H1 (cell line): ENCODE measurements around the gene SEC23IP. TPM values are rescaled to one million over a fixed set of nuclear protein-coding genes. Genes with fewer than 3 reads are reported as not detected.
A peak's percentile ranks its signal among the peaks of the same experiment; 100 is the strongest.

Source experiments
- CTCF ChIA-PET: fragments of 300-600 bp; sonication (Branson Sonifier 250); formaldehyde crosslinking; loops from one replicate; lab custom pipeline; 2021; ENCODE audit not compliant: partially characterized antibody; lab: Charles Lee
- POLR2A ChIA-PET: fragments of 300-600 bp; sonication (Branson Sonifier 250); formaldehyde crosslinking; loops from one replicate; lab custom pipeline; 2021; ENCODE audit warnings: inconsistent platforms; ENCODE audit not compliant: partially characterized antibody; lab: Charles Lee
- DNase-seq, 2 experiments: peaks; one replicate each; pipeline versions ENCODE4 v3.0.0 to v3.0.0-alpha.2; 2010 to 2022; ENCODE audit warnings: low spot score in 2 of 2, low read depth in 1 of 2, mixed read lengths in 1 of 2
- FAIRE-seq: peaks from 2 replicates; lab custom pipeline; 2011; peaks lifted over from hg19 to GRCh38; lab: Jason Lieb, UNC
- H2AFZ ChIP-seq: 2 replicates; pipeline ENCODE4 v1.8.1; 2012; ENCODE audit warnings: low read length, inconsistent platforms
- H2AK5ac ChIP-seq: 2 replicates; pipeline ENCODE4 v1.6.1; 2013; ENCODE audit warnings: low read depth, low read length
- H2BK120ac ChIP-seq: replicated peaks from 2 replicates; pipeline ENCODE3; 2013; ENCODE audit warnings: low read depth, low read length, inconsistent platforms
- H2BK12ac ChIP-seq: 2 replicates; pipeline ENCODE4 v1.6.1; 2013; ENCODE audit warnings: low read depth, low read length
- H2BK15ac ChIP-seq: 2 replicates; pipeline ENCODE4 v1.6.1; 2013; ENCODE audit warnings: low read length
- H2BK20ac ChIP-seq: 2 replicates; pipeline ENCODE4 v1.6.1; 2013; ENCODE audit warnings: low read length
- H2BK5ac ChIP-seq: 2 replicates; pipeline ENCODE4 v1.6.1; 2013; ENCODE audit warnings: low read depth, low read length
- H3K14ac ChIP-seq: 2 replicates; pipeline ENCODE4 v1.6.1; 2013; ENCODE audit warnings: inconsistent platforms; ENCODE audit not compliant: insufficient read length
- H3K18ac ChIP-seq: 2 replicates; pipeline ENCODE4 v1.6.1; 2013; ENCODE audit warnings: low read length; ENCODE audit errors: extremely low read depth
- H3K23ac ChIP-seq: 2 replicates; pipeline ENCODE4 v1.6.1; 2013; ENCODE audit warnings: inconsistent platforms; ENCODE audit not compliant: insufficient read length
- H3K23me2 ChIP-seq: 2 replicates; pipeline ENCODE4 v1.6.1; 2013; ENCODE audit warnings: low read depth, low read length
- H3K27ac ChIP-seq: 2 replicates; pipeline ENCODE4 v1.6.1; 2011; ENCODE audit warnings: low read depth, low read length, inconsistent platforms
- H3K27me3 ChIP-seq, 4 experiments: replicated peaks in 1 of 4; 1 replicate in 1 of 4; 2 replicates in 3 of 4; pipeline versions ENCODE4 v1.6.1 to v1.8.1; 2011 to 2013; ENCODE audit warnings: low read length in 3 of 4, mild to moderate bottlenecking in 3 of 4, inconsistent platforms in 2 of 4, mixed read lengths in 2 of 4, moderate library complexity in 1 of 4; ENCODE audit not compliant: control insufficient read depth in 3 of 4, insufficient read depth in 3 of 4; ENCODE audit errors: extremely low read depth in 1 of 4
- H3K36me3 ChIP-seq, 4 experiments: 2 replicates each; pipeline versions ENCODE4 v1.6.1 to v1.8.1; 2011 to 2013; ENCODE audit warnings: mild to moderate bottlenecking in 4 of 4, low read length in 3 of 4, moderate library complexity in 2 of 4, control low read depth in 1 of 4, inconsistent platforms in 1 of 4; ENCODE audit not compliant: insufficient read depth in 4 of 4, control insufficient read depth in 2 of 4
- H3K4ac ChIP-seq: replicated peaks from 2 replicates; pipeline ENCODE3; 2013; ENCODE audit warnings: low read length, low read depth, mixed read lengths, inconsistent platforms; ENCODE audit not compliant: insufficient read length
- H3K4me1 ChIP-seq, 4 experiments: replicated peaks in 1 of 4; 1 replicate in 1 of 4; 2 replicates in 3 of 4; pipeline versions ENCODE4 v1.6.1 to v1.8.1; 2011 to 2013; ENCODE audit warnings: low read length in 3 of 4, inconsistent platforms in 2 of 4, mixed read lengths in 1 of 4; ENCODE audit not compliant: insufficient read depth in 4 of 4, control insufficient read depth in 3 of 4
- H3K4me2 ChIP-seq, 2 experiments: 2 replicates each; pipeline versions ENCODE4 v1.6.1 to v1.8.1; 2011 to 2013; ENCODE audit warnings: low read depth in 2 of 2, low read length in 2 of 2, control low read depth in 1 of 2, inconsistent platforms in 1 of 2, mild to moderate bottlenecking in 1 of 2; ENCODE audit not compliant: insufficient read depth in 1 of 2
- H3K4me3 ChIP-seq, 4 experiments: fragments of 200-600, 300-600 bp in 1 of 4; sonication (generic), shearing (Covaris generic), sonication (Bioruptor Twin) in 1 of 4; 2 replicates each; pipeline versions ENCODE4 v1.5.1 to v1.8.1; 2011 to 2016; ENCODE audit warnings: low read length in 4 of 4, low read depth in 3 of 4, control low read depth in 2 of 4, inconsistent platforms in 2 of 4, mild to moderate bottlenecking in 2 of 4, mixed read lengths in 1 of 4, moderate library complexity in 1 of 4; ENCODE audit not compliant: insufficient read depth in 2 of 4; ENCODE audit errors: extremely low read depth in 1 of 4
- H3K56ac ChIP-seq: replicated peaks from 2 replicates; pipeline ENCODE3; 2013; ENCODE audit warnings: low read depth, mild to moderate bottlenecking, mixed read lengths, low read length, inconsistent platforms; ENCODE audit not compliant: insufficient read length
- H3K79me1 ChIP-seq: 2 replicates; pipeline ENCODE4 v1.6.1; 2013; ENCODE audit warnings: low read depth, low read length, control low read depth
- H3K79me2 ChIP-seq, 2 experiments: 2 replicates each; pipeline versions ENCODE4 v1.6.1 to v1.8.1; 2012 to 2013; ENCODE audit warnings: low read length in 2 of 2, mild to moderate bottlenecking in 2 of 2, inconsistent platforms in 1 of 2; ENCODE audit not compliant: insufficient read depth in 2 of 2, control insufficient read depth in 1 of 2
- H3K9ac ChIP-seq, 4 experiments: replicated peaks in 1 of 4; 1 replicate in 1 of 4; 2 replicates in 3 of 4; pipeline versions ENCODE4 v1.6.1 to v1.8.1; 2011 to 2013; ENCODE audit warnings: low read depth in 3 of 4, low read length in 3 of 4, control low read depth in 2 of 4, mild to moderate bottlenecking in 2 of 4, moderate library complexity in 2 of 4, inconsistent platforms in 1 of 4; ENCODE audit errors: extremely low read depth in 1 of 4
- H3K9me3 ChIP-seq, 2 experiments: 2 replicates each; pipeline versions ENCODE4 v1.6.1 to v1.8.1; 2012 to 2013; ENCODE audit warnings: mild to moderate bottlenecking in 2 of 2, moderate library complexity in 2 of 2, control low read depth in 1 of 2, inconsistent platforms in 1 of 2, low read depth in 1 of 2, low read length in 1 of 2, mixed read lengths in 1 of 2; ENCODE audit not compliant: insufficient read depth in 2 of 2
- H4K20me1 ChIP-seq, 2 experiments: replicated peaks in 1 of 2; 2 replicates each; pipeline versions ENCODE3 to v1.8.1; 2011 to 2013; ENCODE audit warnings: inconsistent platforms in 2 of 2, low read length in 2 of 2, mild to moderate bottlenecking in 1 of 2; ENCODE audit not compliant: insufficient read depth in 2 of 2, control insufficient read depth in 1 of 2
- H4K5ac ChIP-seq: 2 replicates; pipeline ENCODE4 v1.6.1; 2013; ENCODE audit warnings: low read length, low read depth, mixed read lengths, inconsistent platforms; ENCODE audit not compliant: insufficient read length
- H4K8ac ChIP-seq: 2 replicates; pipeline ENCODE4 v1.8.0; 2013; ENCODE audit warnings: mild to moderate bottlenecking, moderate library complexity, low read length, inconsistent platforms; ENCODE audit not compliant: insufficient read depth; ENCODE audit errors: extremely low read depth
- H4K91ac ChIP-seq: replicated peaks from 2 replicates; pipeline ENCODE3; 2013; ENCODE audit warnings: low read length, mixed read lengths, inconsistent platforms; ENCODE audit not compliant: insufficient read length
- ATF2 ChIP-seq: IDR thresholded peaks from 2 replicates; pipeline ENCODE4 v1.6.1; 2012; ENCODE audit warnings: low read length, inconsistent platforms
- BRCA1 ChIP-seq: IDR thresholded peaks from 2 replicates; pipeline ENCODE4 v1.6.1; 2012; ENCODE audit warnings: low read depth, low read length, improper control_type of control experiment
- CBX5 ChIP-seq: fragments of 300-800, 300-1000 bp; sonication (generic); IDR thresholded peaks from 2 replicates; pipeline ENCODE4 v1.7.1; 2016; ENCODE audit warnings: antibody characterized with exemption, low read length, low read depth
- CTCF ChIP-seq, 3 experiments: IDR thresholded peaks; 1 replicate in 2 of 3; 2 replicates in 1 of 3; pipeline versions ENCODE4 v1.5.1 to v1.6.1; 2011; ENCODE audit warnings: low read length in 3 of 3, mild to moderate bottlenecking in 3 of 3, inconsistent platforms in 2 of 3, low read depth in 1 of 3, moderate library complexity in 1 of 3; ENCODE audit not compliant: insufficient read depth in 1 of 3; ENCODE audit errors: control extremely low read depth in 1 of 3
- KDM1A ChIP-seq: fragments of 200-600, 300-600 bp; sonication (generic); IDR thresholded peaks from 2 replicates; pipeline ENCODE4 v1.7.1; 2016; ENCODE audit warnings: mild to moderate bottlenecking, low read length, borderline replicate concordance
- SIX5 ChIP-seq: IDR thresholded peaks from 2 replicates; pipeline ENCODE4 v1.6.1; 2011; ENCODE audit warnings: mild to moderate bottlenecking, low read depth, low read length
- SUZ12 ChIP-seq: fragments of 200-600 bp; sonication (generic); IDR thresholded peaks from 2 replicates; pipeline ENCODE4 v1.6.1; 2012; ENCODE audit warnings: mild to moderate bottlenecking, inconsistent platforms, low read length, moderate library complexity, mixed read lengths
- WGBS, 2 experiments: shearing (Covaris generic) in 1 of 2; methylation state at CpG; one replicate each; pipeline versions ENCODE4 v1.1.6 to v1.1.7; 2013 to 2015; ENCODE audit warnings: low lambda C conversion rate in 2 of 2, mixed read lengths in 2 of 2, inconsistent platforms in 1 of 2, low coverage in 1 of 2, missing lambda C conversion rate in 1 of 2; ENCODE audit not compliant: insufficient replicate concordance in 2 of 2, insufficient coverage in 1 of 2, insufficient read length in 1 of 2; ENCODE audit errors: extremely low coverage in 1 of 2, missing lambda C conversion rate in 1 of 2; 5-methylcytosine and 5-hydroxymethylcytosine counted together
- polyA plus RNA-seq, 7 experiments: library from polyadenylated mRNA; depleted of rRNA in 3 of 7; stranded (reverse) in 5 of 7; unstranded in 2 of 7; fragments of >200 nt in 5 of 7; fragments of 200-250 nt in 2 of 7; gene quantifications; 1 replicate in 5 of 7; 2 replicates in 1 of 7; 4 replicates in 1 of 7; pipeline versions ENCODE4 v1.2.1 to v1.2.3, GENCODE V29; 2011 to 2013; ENCODE audit warnings: missing spikeins in 2 of 7, mixed read lengths in 2 of 7
- total RNA-seq: library from RNA; stranded (reverse); fragmentation: NEBNext Ultra II Directional; extraction: Animal tissue kit (Norgen Biotek cat#: 25700); gene quantifications from 2 replicates; pipeline ENCODE4 v1.2.1, GENCODE V29; 2021

Gene SEC23IP
- total and polyA plus RNA-seq, 2 of the 8 experiments (the other 6 are each of a cell fraction or from before 2014, with no cell fraction given) = 29.0 to 105 TPM

- 69% methylated on average over 7 of the region's 7 CpGs; no CpG with 5 or more reads in 1 of the 2 experiments for WGBS, 2 experiments
- TF ChIP-seq KDM1A = no peak
- no peak for TF ChIP-seq ATF2
- TF ChIP-seq CBX5 = no peak
- no peak for TF ChIP-seq CTCF (IDR thresholded peaks at IDR 0.05; ENCODE audit: control extremely low read depth in 1 of 3, insufficient read depth in 1 of 3, low read depth in 1 of 3, low read length in 3 of 3)
- TF ChIP-seq BRCA1 = no peak
- TF ChIP-seq SIX5 = no peak
- TF ChIP-seq SUZ12 = no peak
These were observed 31.5 kb upstream of the SEC23IP start for GRCh38 chr10:119860866-119861607.

More at GRCh38 chr10:119860866-119861607, 31.5 kb upstream of the SEC23IP start:
- Histone ChIP-seq H3K23me2 (no peaks in the 10 kb centered on the region), H3K9me3 (no peaks in the 10 kb centered on the region), H3K14ac (no peak overlapping the region), H4K91ac (no peak overlapping the region), H3K18ac (no peak overlapping the region; the same call in 1 of the 2 replicates), H3K79me2 (peaks cover 12 to 85% of the 10 kb centered on the region in 2 experiments), H3K4me3 (no peak overlapping the region), H4K5ac (no peak overlapping the region), H2AK5ac (no peak overlapping the region), H2BK15ac (no peak overlapping the region), H2BK12ac (no peak overlapping the region), H4K8ac (no peak overlapping the region), H2BK20ac (no peak overlapping the region), H3K27me3 (no peaks in the 10 kb centered on the region), H4K20me1 (peaks cover 6% of the 10 kb centered on the region in 2 experiments), H3K9ac (peak overlapping the region in 1 of 4 experiments; percentile 40; a peak in 1 of 7 replicates), H3K23ac (no peak overlapping the region), H2AFZ (no peak overlapping the region), H3K79me1 (0 out of 2 replicates have a peak, but pooled peaks cover 6% of the 10 kb centered on the region), H2BK120ac (no peak overlapping the region), H2BK5ac (no peak overlapping the region), H3K27ac (no peak overlapping the region), H3K4me2 (no peak overlapping the region), H3K4ac (no peak overlapping the region), H3K4me1 (peaks cover 0 to 6% (median 3%) of the 10 kb centered on the region in 4 experiments; a peak in 4 of 7 replicates), H3K56ac (no peak overlapping the region), H3K36me3 (peaks cover 6 to 22% (median 10%) of the 10 kb centered on the region in 4 experiments)
- ChIA-PET POLR2A (interaction anchor here (0.7 to 1.7 kb wide), 4 partner anchors 43 to 264 kb away, joined by 3 read pairs; partner anchors contain the start of gene TIAL1), CTCF (interaction anchor here (1.0 to 5.3 kb wide), 9 partner anchors 9 to 254 kb away, joined by 3 to 59 read pairs (median 5); partner anchors contain the start of gene MCMBP)
- no peak for DNase-seq
- FAIRE-seq = no peak
